HG03196 (cell line): Measurements from ENCODE around the gene LMNA.
"Not testable (repeated sequence)": the region's sequence is repeated elsewhere in the genome, so short reads cannot be mapped to it uniquely, and the experiment has no call there.

Experiments used
- ATAC-seq: cut with Tn5 transposase; IDR thresholded peaks from one replicate; pipeline ENCODE4 v1.9.1; 2021; ENCODE audit not compliant: unreplicated experiment

LMNA gene

GRCh38 chr1:156119503-156120209 lies 5.1 kb downstream of the LMNA start:
- ATAC-seq = no peak

GRCh38 chr1:156120318-156120717 lies 5.8 kb downstream of the LMNA start:
- ATAC-seq = no peak

GRCh38 chr1:156121005-156121404 lies 6.5 kb downstream of the LMNA start:
- ATAC-seq = not testable (repeated sequence)

- ATAC-seq = no peak
Measured at GRCh38 chr1:156121457-156121856, 6.9 kb downstream of the LMNA start.

DNA sequence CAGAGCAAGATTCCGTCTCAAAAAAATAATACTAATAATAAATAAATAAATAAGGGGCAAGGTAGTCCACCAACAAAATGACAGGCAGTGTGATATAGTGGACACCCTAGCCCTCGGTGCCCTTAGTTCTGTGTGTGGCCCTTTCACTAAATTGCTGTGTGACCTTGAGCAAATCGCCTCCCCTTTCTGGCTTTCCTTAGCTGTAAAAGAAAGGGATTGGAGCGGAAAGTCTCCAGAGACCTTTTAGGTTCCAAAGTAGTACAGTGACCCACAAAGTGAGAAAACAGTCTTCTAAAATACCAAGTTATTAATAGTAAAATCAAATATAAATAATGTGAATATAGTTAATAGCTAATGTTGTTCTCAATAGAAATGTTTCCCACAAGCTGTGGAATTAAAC lies 7.6 kb downstream of the LMNA start:
- no peak for ATAC-seq

- ATAC-seq = no peak
Measured at GRCh38 chr1:156122519-156123355, 8.2 kb downstream of the LMNA start.

- ATAC-seq = no peak
Measured at GRCh38 chr1:156123356-156124196, 9.1 kb downstream of the LMNA start.

GRCh38 chr1:156124557-156125483 lies 10.3 kb downstream of the LMNA start:
- no peak for ATAC-seq

GRCh38 chr1:156125544-156125943 lies 11.0 kb downstream of the LMNA start:
- ATAC-seq = not testable (repeated sequence)

DNA sequence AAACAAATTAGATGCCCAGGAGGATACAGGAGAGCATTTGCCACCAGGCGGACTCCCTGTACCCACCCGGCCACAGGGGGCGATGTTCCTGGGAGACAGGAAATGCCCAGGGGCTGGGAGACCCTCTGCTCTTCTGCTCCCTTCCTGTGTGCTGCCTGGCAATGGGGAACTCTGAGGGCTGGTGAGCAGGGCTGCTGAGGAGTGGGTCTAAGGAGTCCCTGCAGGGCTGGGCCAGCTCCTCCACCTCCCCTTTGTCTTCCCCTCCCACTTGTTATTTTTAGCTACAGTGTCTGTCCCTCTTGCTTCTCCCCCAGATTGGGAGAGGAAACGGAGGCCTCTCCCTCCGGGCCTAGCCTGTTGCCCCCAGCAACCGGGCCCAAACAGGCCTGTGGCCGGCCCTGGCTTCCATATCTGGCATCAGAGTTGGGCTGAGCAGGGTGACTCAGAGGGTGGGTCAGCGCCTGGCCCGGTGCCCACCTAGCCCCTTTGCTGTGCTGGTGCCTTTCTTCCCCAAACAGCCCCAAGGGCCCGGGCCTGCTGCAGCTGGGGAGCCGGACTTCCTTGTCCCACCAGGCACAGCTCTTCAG lies 11.6 kb downstream of the LMNA start:
- peak; percentile 32 for ATAC-seq

DNA sequence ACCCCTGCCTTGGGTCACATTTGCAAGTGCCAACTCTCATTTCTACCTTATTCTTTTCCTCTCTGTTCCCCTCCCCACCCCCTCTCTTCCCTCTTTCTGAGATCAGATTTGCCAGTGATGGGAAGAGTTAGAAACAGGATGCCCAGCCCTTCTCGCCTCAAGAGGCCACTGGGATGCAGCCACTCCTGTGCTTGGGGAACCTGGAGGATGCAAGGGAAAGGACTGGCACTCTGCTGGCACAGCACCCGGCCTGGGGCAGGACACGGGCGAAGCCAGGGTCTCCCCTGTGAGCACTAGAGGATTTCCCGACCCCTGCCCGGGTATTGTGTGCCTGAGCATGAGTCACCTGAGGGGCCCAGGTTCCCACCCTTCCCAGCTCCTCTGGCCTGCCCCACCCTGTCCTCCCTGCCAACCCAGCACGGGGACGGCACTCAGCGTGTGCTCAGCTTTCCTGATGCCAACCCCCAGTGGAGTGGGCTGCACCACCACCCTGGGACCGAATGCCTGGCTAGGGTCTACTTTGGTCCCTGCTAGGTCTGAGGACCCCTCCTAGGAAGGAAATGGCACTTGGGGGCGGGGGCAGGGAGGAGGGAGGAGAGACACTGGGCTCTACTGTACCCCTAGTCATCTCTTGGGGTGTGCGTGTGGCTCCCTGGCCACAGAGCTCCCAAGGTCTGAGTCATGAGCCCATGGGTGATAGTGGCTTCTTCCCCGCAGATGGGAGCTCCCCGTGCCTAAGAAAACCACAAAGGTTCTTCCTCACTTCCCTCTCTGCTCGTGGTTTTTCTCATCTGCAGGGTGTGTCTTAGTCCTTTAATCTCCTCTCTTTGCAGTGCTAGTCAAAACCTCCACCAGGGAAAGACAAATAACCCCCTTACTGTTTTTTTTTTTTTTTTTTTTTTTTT lies 12.4 kb downstream of the LMNA start:
- peak; percentile 28 for ATAC-seq

DNA sequence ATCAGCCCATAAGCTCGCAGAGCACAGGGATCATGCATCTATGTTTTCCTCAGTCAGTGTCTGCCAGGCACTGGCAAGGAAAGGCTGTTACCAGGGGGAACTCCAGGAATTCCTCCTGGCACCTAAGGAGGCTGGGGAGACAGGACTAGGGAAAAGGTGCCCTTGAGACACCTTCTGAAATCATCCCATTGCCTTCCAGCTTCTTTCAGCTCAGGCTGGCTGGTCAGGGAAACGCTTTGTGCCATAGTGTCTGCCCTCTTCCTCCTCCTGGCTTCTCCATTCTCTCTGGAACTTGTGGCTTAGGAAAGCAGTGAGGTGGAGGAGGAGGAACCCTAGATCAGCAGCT lies 13.8 kb downstream of the LMNA start:
- ATAC-seq = no peak

GRCh38 chr1:156128654-156129597 lies 14.4 kb downstream of the LMNA start:
- no peak for ATAC-seq

- no peak for ATAC-seq
Measured at GRCh38 chr1:156129687-156130577, 15.4 kb downstream of the LMNA start.

- no peak for ATAC-seq
Measured at GRCh38 chr1:156130578-156130942, 16.0 kb downstream of the LMNA start.

- no peak for ATAC-seq
Measured at GRCh38 chr1:156134716-156135435, 20.4 kb downstream of the LMNA start.
